Measurements from ENCODE around the gene DIO3.
"Not testable (repeated sequence)": the region's sequence is repeated elsewhere in the genome, so short reads cannot be mapped to it uniquely, and the experiment has no call there.

The DIO3 gene

GRCh38 chr14:101557811-101558738 lies 3.2 kb upstream of the DIO3 start:
- in situ Hi-C loops (cut with MboI; ENCODE audit: low sequenced_read_pairs): no loop called here

GRCh38 chr14:101558739-101559240 lies 2.5 kb upstream of the DIO3 start:
- in situ Hi-C loops (cut with MboI; ENCODE audit: low sequenced_read_pairs): no loop called here

- in situ Hi-C loops (cut with MboI; ENCODE audit: low sequenced_read_pairs): no loop called here
Observed at GRCh38 chr14:101559250-101559623, 2.1 kb upstream of the DIO3 start.

GRCh38 chr14:101559624-101560533 lies 1.4 kb upstream of the DIO3 start:
- in situ Hi-C loops (cut with MboI; ENCODE audit: low sequenced_read_pairs): no loop called here

- in situ Hi-C loops (cut with MboI; ENCODE audit: low sequenced_read_pairs): no loop called here
Observed at GRCh38 chr14:101560534-101561113, 671 bp upstream of the DIO3 start.

GRCh38 chr14:101561897-101562490 lies 699 bp downstream of the DIO3 start:
- in situ Hi-C loops (cut with MboI; ENCODE audit: low sequenced_read_pairs): no loop called here

GRCh38 chr14:101562659-101563351 lies 1.5 kb downstream of the DIO3 start:
- in situ Hi-C loops (cut with MboI; ENCODE audit: low sequenced_read_pairs): no loop called here

- in situ Hi-C loops (cut with MboI; ENCODE audit: low sequenced_read_pairs): no loop called here
Observed at GRCh38 chr14:101563352-101563653, 2.0 kb downstream of the DIO3 start.

- in situ Hi-C loops (cut with MboI; ENCODE audit: low sequenced_read_pairs): no loop called here
Observed at GRCh38 chr14:101563654-101564443, 2.6 kb downstream of the DIO3 start.

- in situ Hi-C loops (cut with MboI; ENCODE audit: low sequenced_read_pairs): no loop called here
Observed at GRCh38 chr14:101564444-101564776, 3.1 kb downstream of the DIO3 start.

- in situ Hi-C loops (cut with MboI; ENCODE audit: low sequenced_read_pairs): no loop called here
Observed at GRCh38 chr14:101564819-101565698, 3.8 kb downstream of the DIO3 start.

- in situ Hi-C loops (cut with MboI; ENCODE audit: low sequenced_read_pairs): no loop called here
Observed at GRCh38 chr14:101567252-101567651, 6.0 kb downstream of the DIO3 start.

GRCh38 chr14:101571004-101571403 lies 9.7 kb downstream of the DIO3 start:
- in situ Hi-C loops (cut with MboI; ENCODE audit: low sequenced_read_pairs): no loop called here

- in situ Hi-C loops (cut with MboI; ENCODE audit: low sequenced_read_pairs): not testable (repeated sequence)
Observed at GRCh38 chr14:101572526-101572925, 11.2 kb downstream of the DIO3 start.

- in situ Hi-C loops (cut with MboI; ENCODE audit: low sequenced_read_pairs): no loop called here
Observed at GRCh38 chr14:101573289-101573688, 12.0 kb downstream of the DIO3 start.

GRCh38 chr14:101575581-101575980 lies 14.3 kb downstream of the DIO3 start:
- in situ Hi-C loops (cut with MboI; ENCODE audit: low sequenced_read_pairs): no loop called here

- in situ Hi-C loops (cut with MboI; ENCODE audit: low sequenced_read_pairs): no loop called here
Observed at GRCh38 chr14:101577221-101577909, 16.1 kb downstream of the DIO3 start.

GRCh38 chr14:101578489-101578888 lies 17.2 kb downstream of the DIO3 start:
- in situ Hi-C loops (cut with MboI; ENCODE audit: low sequenced_read_pairs): no loop called here
